PFSK-1 (cell line): ENCODE results near the gene MYO3A.

Experiments used
- FOXP2 ChIP-seq: optimal IDR thresholded peaks from 2 replicates; pipeline ENCODE3; 2011; ENCODE audit warnings: borderline replicate concordance, control low read depth, inconsistent platforms; ENCODE audit not compliant: insufficient read depth; ENCODE audit errors: extremely low read length, extremely low read depth
- POLR2AphosphoS5 ChIP-seq: IDR thresholded peaks from 2 replicates; pipeline ENCODE4 v1.6.1; 2012; ENCODE audit warnings: low read depth, mild to moderate bottlenecking, control low read depth, low read length, moderate library complexity
- SIN3A ChIP-seq: IDR thresholded peaks from 2 replicates; pipeline ENCODE4 v1.6.1; 2012; ENCODE audit warnings: mild to moderate bottlenecking, low read length, moderate library complexity, borderline replicate concordance; ENCODE audit not compliant: insufficient read depth
- TAF1 ChIP-seq: IDR thresholded peaks from 2 replicates; pipeline ENCODE4 v1.6.1; 2012; ENCODE audit warnings: low read length, control low read depth, borderline replicate concordance; ENCODE audit not compliant: insufficient read depth
- TF ChIP-seq, protein P1 (sequence below), 2 experiments: IDR thresholded peaks; 2 replicates each; pipeline versions ENCODE4 v1.6.1 to v1.8.0; 2011 to 2012; ENCODE audit warnings: low read depth in 2 of 2, low read length in 2 of 2, control low read depth in 1 of 2, inconsistent platforms in 1 of 2, mild to moderate bottlenecking in 1 of 2, moderate library complexity in 1 of 2; ENCODE audit not compliant: insufficient read depth in 1 of 2

Gene MYO3A

GRCh38 chr10:26057466-26057865 is 123.4 kb downstream of the MYO3A start:
- TF ChIP-seq, protein P1, sequence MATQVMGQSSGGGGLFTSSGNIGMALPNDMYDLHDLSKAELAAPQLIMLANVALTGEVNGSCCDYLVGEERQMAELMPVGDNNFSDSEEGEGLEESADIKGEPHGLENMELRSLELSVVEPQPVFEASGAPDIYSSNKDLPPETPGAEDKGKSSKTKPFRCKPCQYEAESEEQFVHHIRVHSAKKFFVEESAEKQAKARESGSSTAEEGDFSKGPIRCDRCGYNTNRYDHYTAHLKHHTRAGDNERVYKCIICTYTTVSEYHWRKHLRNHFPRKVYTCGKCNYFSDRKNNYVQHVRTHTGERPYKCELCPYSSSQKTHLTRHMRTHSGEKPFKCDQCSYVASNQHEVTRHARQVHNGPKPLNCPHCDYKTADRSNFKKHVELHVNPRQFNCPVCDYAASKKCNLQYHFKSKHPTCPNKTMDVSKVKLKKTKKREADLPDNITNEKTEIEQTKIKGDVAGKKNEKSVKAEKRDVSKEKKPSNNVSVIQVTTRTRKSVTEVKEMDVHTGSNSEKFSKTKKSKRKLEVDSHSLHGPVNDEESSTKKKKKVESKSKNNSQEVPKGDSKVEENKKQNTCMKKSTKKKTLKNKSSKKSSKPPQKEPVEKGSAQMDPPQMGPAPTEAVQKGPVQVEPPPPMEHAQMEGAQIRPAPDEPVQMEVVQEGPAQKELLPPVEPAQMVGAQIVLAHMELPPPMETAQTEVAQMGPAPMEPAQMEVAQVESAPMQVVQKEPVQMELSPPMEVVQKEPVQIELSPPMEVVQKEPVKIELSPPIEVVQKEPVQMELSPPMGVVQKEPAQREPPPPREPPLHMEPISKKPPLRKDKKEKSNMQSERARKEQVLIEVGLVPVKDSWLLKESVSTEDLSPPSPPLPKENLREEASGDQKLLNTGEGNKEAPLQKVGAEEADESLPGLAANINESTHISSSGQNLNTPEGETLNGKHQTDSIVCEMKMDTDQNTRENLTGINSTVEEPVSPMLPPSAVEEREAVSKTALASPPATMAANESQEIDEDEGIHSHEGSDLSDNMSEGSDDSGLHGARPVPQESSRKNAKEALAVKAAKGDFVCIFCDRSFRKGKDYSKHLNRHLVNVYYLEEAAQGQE (IDR thresholded peaks at IDR 0.05; ENCODE audit: insufficient read depth in 1 of 2, low read depth in 2 of 2, low read length in 2 of 2): no peak
- TF ChIP-seq TAF1 (no peak), SIN3A (no peak), FOXP2 (no peak), POLR2AphosphoS5 (no peak)

- no peak for TF ChIP-seq POLR2AphosphoS5
- TF ChIP-seq, protein P1 (IDR thresholded peaks at IDR 0.05; ENCODE audit: insufficient read depth in 1 of 2, low read depth in 2 of 2, low read length in 2 of 2): no peak
- TF ChIP-seq TAF1: no peak
- no peak for TF ChIP-seq FOXP2
- no peak for TF ChIP-seq SIN3A
These were observed 130.1 kb downstream of the MYO3A start for GRCh38 chr10:26064106-26064505.

DNA sequence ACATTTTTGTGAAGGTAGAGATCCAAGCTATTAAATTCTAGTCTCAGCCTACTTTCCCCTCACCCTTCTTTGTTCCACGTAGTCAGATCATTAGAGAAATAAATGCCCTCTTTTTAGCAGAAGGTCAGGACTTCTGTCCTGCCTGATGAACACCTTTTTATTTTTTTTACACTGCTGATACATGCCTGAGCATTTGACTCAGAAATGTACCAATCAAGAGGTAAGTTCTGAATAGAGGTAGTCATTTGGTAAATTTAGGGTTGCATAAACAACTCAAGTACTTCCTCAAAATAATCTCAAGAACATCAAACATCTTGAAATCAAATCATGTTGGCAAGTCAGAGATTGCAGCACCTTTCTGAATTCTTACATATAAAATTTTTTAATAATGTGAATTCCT is 133.7 kb downstream of the MYO3A start:
- no peak for TF ChIP-seq POLR2AphosphoS5
- TF ChIP-seq FOXP2: no peak
- TF ChIP-seq SIN3A: no peak
- TF ChIP-seq TAF1: no peak
- TF ChIP-seq, protein P1 (IDR thresholded peaks at IDR 0.05; ENCODE audit: insufficient read depth in 1 of 2, low read depth in 2 of 2, low read length in 2 of 2): no peak

DNA sequence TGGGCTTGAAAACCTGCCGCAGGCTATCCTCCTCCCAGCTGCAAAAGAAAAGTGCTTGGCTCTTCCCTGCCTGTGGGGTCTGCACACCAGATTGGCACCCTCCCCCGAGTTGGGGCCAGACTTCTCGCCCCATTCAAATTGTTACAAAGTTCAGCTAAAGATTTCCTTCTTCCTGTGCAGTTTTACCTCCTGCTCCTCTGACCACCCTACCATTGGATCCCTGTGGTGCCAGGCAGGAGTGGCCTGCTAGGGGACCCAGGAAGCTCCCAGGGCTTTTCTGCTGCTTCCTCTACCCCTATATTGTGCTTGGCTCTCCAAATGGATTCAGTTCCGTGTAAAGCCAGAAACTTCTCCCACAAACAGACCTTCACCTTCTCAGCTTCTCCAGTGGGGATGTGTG is 147.4 kb downstream of the MYO3A start:
- no peak for TF ChIP-seq FOXP2
- no peak for TF ChIP-seq SIN3A
- TF ChIP-seq POLR2AphosphoS5: no peak
- no peak for TF ChIP-seq TAF1
- TF ChIP-seq, protein P1 (IDR thresholded peaks at IDR 0.05; ENCODE audit: insufficient read depth in 1 of 2, low read depth in 2 of 2, low read length in 2 of 2): no peak

DNA sequence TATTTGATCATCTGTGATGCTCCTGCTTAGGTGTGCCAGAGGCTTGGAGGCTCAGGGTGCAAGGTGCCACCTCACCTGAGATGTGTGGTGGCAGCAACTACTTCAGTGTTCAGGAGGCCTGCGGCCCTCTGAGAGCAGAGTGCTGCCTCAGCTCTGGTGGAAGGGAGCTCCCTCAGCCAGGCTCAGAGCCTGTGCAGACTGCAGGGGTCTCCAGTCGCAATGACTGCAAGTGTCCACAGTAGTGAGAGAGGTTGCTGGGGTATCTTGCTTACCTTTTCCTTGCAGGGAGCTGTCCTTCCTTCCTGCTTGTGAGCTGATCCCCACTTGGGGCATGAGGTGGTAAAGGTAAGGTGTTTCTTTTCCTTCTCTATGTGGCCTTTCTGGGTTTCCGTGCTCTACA is 151.5 kb downstream of the MYO3A start:
- TF ChIP-seq POLR2AphosphoS5 (no peak), SIN3A (no peak), FOXP2 (no peak), TAF1 (no peak)
- TF ChIP-seq, protein P1 (IDR thresholded peaks at IDR 0.05; ENCODE audit: insufficient read depth in 1 of 2, low read depth in 2 of 2, low read length in 2 of 2): no peak
